GM12872 (cell line): ENCODE results near the gene ARID2.

ENCODE experiments used
- CTCF ChIP-seq: IDR thresholded peaks from 3 replicates; pipeline ENCODE4 v1.5.1; 2011; ENCODE audit warnings: low read depth, mild to moderate bottlenecking, low read length, moderate library complexity; ENCODE audit not compliant: insufficient read depth

Gene ARID2

GRCh38 chr12:45695035-45695434 is 34.5 kb upstream of the ARID2 start:
- TF ChIP-seq CTCF: no peak

- no peak for TF ChIP-seq CTCF
These were observed 33.9 kb upstream of the ARID2 start for GRCh38 chr12:45695606-45696005.

- no peak for TF ChIP-seq CTCF
These were observed 33.5 kb upstream of the ARID2 start for GRCh38 chr12:45696049-45696448.

GRCh38 chr12:45697371-45697770 is 32.1 kb upstream of the ARID2 start:
- TF ChIP-seq CTCF: no peak

- no peak for TF ChIP-seq CTCF
These were observed 28.2 kb upstream of the ARID2 start for GRCh38 chr12:45701296-45701695.

- TF ChIP-seq CTCF: no peak
These were observed 25.6 kb upstream of the ARID2 start for GRCh38 chr12:45703942-45704341.

GRCh38 chr12:45704968-45705367 is 24.5 kb upstream of the ARID2 start:
- no peak for TF ChIP-seq CTCF

GRCh38 chr12:45705404-45705803 is 24.1 kb upstream of the ARID2 start:
- no peak for TF ChIP-seq CTCF
